BE2C (cell line): Measurements from ENCODE around the gene YES1.
"Not testable (repeated sequence)": the region's sequence is repeated elsewhere in the genome, so short reads cannot be mapped to it uniquely, and the experiment has no call there.

Source experiments
- DNase-seq: peaks from one replicate; pipeline ENCODE4 v3.0.0-alpha.2; 2020
- H3K27me3 ChIP-seq: fragments of 250-450 bp; sonication (Bioruptor Pico); 2 replicates; pipeline ENCODE4 v1.5.1; 2020; ENCODE audit warnings: mild to moderate bottlenecking
- H3K36me3 ChIP-seq: fragments of 250-450 bp; sonication (Bioruptor Pico); 2 replicates; pipeline ENCODE4 v1.5.1; 2020; ENCODE audit warnings: mild to moderate bottlenecking
- H3K4me1 ChIP-seq: fragments of 250-450 bp; sonication (Bioruptor Pico); 2 replicates; pipeline ENCODE4 v1.5.1; 2020
- H3K4me3 ChIP-seq: 2 replicates; pipeline ENCODE4 v1.5.1; 2011; ENCODE audit warnings: low read depth, low read length
- H3K9me3 ChIP-seq: fragments of 250-450 bp; sonication (Bioruptor Pico); 2 replicates; pipeline ENCODE4 v1.5.1; 2020
- CTCF ChIP-seq: IDR thresholded peaks from 2 replicates; pipeline ENCODE4 v1.5.1; 2012; ENCODE audit warnings: mild to moderate bottlenecking, low read depth, low read length

YES1 gene

GRCh38 chr18:770583-770961, 41.5 kb downstream of the YES1 start:
- Histone ChIP-seq H3K36me3 (no peaks in the 10 kb centered on the region), H3K9me3 (no peaks in the 10 kb centered on the region), H3K27me3 (no peaks in the 10 kb centered on the region), H3K4me1 (no peaks in the 10 kb centered on the region), H3K4me3 (no peak overlapping the region)
- no peak for TF ChIP-seq CTCF
- no peak for DNase-seq

GRCh38 chr18:767961-768360, 44.1 kb downstream of the YES1 start:
- TF ChIP-seq CTCF, result no peak
- H3K4me1 ChIP-seq, result no peaks in the 10 kb centered on the region
- no peak for DNase-seq
- no peaks in the 10 kb centered on the region for H3K27me3 ChIP-seq
- H3K4me3 ChIP-seq, result no peak overlapping the region
- H3K9me3 ChIP-seq, result no peaks in the 10 kb centered on the region
- H3K36me3 ChIP-seq, result no peaks in the 10 kb centered on the region

GRCh38 chr18:767084-767882, 44.8 kb downstream of the YES1 start:
- Histone ChIP-seq H3K4me3 (no peak overlapping the region), H3K36me3 (no peaks in the 10 kb centered on the region), H3K4me1 (no peaks in the 10 kb centered on the region), H3K9me3 (no peaks in the 10 kb centered on the region), H3K27me3 (no peaks in the 10 kb centered on the region)
- DNase-seq, result no peak
- TF ChIP-seq CTCF, result no peak

- DNase-seq, result no peak
- Histone ChIP-seq H3K4me1 (no peaks in the 10 kb centered on the region), H3K4me3 (no peak overlapping the region), H3K36me3 (no peaks in the 10 kb centered on the region), H3K27me3 (no peaks in the 10 kb centered on the region), H3K9me3 (no peaks in the 10 kb centered on the region)
- no peak for TF ChIP-seq CTCF
Measured at GRCh38 chr18:766550-766860, 45.5 kb downstream of the YES1 start.

- Histone ChIP-seq H3K36me3 (no peaks in the 10 kb centered on the region), H3K9me3 (no peaks in the 10 kb centered on the region), H3K27me3 (no peaks in the 10 kb centered on the region), H3K4me1 (no peaks in the 10 kb centered on the region), H3K4me3 (no peak overlapping the region)
- DNase-seq, result no peak
- no peak for TF ChIP-seq CTCF
Measured at GRCh38 chr18:765764-766549, 46.1 kb downstream of the YES1 start.

GRCh38 chr18:759864-760263, 52.2 kb downstream of the YES1 start:
- H3K27me3 ChIP-seq, H3K9me3 ChIP-seq, H3K36me3 ChIP-seq, H3K4me1 ChIP-seq, DNase-seq, H3K4me3 ChIP-seq: not testable (repeated sequence)
